GM18519 (cell line): ENCODE results near the gene RPL13.

ENCODE experiments used
- ATAC-seq: cut with Tn5 transposase; IDR thresholded peaks from one replicate; pipeline ENCODE4 v1.9.1; 2021; ENCODE audit warnings: mild to moderate bottlenecking, moderate library complexity; ENCODE audit not compliant: unreplicated experiment, low FRiP score

Gene RPL13

DNA sequence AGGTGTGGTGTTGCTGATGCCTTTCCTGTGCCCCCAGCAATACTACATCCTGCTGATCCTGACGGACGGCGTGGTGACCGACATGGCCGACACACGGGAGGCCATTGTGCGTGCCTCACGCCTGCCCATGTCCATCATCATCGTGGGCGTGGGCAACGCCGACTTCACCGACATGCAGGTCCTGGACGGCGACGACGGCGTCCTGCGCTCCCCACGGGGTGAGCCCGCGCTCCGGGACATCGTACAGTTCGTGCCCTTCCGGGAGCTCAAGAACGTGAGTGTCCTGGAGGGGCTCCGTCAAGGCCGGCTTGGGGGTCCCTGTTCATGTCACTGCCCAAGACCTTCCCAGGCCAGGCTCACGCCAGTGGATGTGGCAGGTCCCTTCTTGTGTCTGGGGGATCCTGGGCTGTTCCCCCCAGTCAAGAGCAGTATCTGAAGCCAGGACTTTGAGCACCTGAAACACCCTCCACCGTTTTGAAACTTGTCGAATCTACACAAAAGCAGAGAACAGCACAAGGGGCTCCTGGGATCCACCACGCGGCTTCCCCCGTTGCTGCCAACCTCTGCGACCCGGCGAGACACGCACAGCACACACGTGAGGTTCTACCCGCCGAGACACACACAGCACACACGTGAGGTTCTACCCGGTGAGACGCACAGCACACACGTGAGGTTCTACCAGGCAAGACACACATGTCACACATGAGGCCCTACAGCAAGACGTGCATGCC, 35.0 kb downstream of the RPL13 start:
- ATAC-seq: no peak

DNA sequence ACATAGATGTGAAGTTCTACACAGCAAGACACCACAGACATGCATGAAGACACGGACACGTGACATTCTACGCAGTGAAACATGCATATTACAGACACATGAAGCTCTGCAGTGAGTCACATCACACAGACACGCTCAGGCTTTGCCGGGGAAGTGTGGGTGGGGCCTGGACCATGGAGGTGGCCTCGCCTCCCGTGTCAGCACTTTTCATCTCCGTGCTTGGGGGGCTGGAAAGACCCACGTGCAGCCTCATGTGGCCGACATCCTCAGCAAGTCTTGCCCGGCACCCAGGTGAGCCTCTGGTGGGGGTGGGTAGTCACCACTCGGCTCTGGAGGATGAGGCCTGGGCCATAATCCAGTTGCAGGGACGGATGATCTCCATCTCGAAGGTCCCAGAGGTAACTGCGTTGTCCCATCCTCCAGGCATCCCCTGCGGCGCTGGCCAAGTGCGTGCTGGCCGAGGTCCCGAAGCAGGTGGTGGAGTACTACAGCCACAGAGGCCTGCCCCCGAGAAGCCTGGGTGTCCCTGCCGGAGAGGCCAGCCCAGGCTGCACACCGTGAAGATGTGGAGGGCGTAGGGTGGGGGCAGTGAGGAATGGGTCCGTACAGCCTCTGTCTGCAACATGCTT, 35.7 kb downstream of the RPL13 start:
- ATAC-seq: no peak

DNA sequence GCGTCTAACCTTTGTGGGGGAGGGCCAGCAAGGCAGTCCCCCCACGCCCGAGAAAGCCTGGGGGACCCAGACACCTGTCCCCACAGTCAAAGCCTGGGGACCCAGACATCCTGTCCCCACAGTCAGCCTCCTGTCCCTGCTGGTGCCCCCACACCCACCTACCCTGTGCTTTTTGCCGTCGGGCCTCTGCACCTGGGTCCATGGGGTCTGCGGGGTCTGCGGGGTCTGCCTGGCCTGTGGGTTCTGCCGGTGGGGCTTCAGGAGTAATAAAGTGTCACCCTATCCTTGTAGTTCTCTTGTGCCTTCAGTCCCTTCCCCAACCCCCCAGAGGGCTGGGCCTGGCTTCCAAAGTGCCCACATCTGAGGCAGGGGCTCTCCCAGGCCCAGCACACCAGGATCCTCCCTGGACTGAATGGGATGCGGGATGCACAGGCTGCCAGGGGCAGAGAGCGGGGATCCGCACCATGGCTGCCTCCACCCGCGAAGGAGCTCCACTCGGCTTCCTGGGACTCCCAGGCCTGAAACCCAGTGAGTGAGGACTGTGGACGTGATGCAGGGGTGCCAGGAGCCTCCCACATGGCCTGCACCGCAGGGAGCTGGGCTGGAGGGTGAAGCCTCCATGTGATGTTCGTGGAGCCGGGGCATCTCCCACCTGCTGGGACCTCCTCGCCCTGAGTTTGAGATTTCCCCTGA, 36.6 kb downstream of the RPL13 start:
- ATAC-seq: no peak

DNA sequence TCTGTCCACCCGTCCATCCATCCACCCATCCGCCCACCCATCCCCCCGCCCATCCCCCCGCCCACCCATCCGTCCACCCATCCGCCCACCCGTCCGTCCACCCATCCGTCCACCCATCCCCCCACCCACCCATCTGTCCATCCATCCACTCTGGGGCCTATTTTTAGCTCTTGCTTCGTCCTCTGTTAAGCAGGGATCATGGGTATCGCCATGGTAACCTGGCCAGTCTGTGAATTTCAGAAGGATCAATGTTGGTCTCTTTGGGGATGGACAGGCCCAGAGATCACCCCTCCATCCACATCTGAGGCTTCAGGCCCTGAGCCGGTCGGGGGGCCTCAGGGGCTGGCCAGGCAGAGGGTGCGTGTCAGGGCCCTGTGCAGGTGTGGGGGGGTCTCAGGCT, 37.7 kb downstream of the RPL13 start:
- no peak for ATAC-seq

DNA sequence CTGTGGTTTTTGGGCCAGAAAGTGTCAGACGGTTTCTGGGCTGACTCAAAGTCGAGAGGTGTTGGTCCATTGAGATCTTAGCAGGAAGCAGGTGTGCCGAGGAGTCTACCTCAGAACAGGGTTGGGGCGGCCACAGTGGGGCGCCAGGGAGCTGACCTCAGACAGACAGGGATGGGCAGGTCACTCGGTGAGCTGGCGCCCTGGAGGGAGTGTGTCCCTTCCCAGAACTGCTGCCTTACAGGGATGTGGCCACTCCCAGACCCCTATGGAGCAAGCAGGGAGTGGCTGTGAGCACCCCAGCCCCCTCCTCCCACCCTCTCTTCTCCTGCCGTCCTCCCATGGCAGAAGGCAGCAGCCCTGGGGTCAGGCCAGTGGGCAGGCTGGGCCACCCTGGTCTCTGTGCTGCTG, 39.0 kb downstream of the RPL13 start:
- ATAC-seq: no peak

DNA sequence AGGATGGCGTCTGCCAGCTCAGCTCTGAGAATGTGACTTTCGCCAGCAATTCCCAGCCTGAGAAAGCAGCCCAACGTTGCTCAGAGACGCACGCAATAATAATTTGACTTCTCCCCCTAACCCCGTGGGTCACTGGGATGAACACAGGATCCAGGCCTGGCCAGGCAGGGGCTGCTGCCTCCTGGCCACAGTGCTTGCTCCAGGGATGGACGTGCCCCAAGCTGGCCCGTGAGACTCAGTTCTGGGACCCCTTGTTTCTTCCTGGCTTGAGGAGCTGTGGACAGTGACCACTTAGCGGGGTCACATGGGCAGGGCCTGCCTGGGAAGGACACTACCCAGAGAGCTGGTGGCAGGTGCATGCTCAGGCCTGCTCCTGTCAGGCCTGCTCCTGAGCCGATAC, 39.4 kb downstream of the RPL13 start:
- no peak for ATAC-seq

DNA sequence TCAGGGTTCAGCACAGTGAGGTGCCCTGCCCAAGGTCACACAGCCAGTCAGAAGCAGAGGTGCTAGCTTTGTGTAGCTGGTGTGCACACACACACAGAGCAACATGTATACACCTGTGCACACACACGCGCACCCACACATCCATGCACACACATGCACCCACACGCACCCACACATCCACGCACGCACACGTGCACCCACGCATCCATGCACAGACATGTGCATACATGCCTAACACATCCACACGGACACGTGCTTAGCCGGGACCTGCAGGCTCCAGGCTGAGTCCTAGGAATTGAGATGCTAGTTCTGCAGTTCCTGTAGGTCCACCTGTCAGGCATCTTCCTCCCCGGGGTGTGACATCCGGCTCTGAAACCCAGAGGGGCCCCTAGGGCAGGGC, 39.9 kb downstream of the RPL13 start:
- ATAC-seq: no peak

DNA sequence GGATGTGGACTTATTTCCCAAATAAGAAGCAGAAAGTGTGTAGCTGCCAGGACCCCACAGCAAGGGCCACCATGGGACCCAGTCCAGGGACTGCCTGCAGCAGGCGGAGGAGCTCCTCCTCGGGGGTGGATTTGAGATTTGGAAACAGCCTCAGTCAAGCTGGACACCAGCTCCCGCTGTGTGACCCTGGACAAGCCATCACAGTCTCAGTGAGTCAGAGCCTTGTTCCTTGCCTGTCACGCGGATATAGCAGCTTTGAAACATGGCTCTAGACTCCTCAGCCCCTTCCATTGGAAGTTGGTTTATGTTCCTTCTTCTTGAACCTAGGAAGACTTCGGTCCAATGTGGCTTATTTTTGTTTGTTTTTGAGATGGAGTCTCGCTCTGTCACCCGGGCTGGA, 40.5 kb downstream of the RPL13 start:
- no peak for ATAC-seq

DNA sequence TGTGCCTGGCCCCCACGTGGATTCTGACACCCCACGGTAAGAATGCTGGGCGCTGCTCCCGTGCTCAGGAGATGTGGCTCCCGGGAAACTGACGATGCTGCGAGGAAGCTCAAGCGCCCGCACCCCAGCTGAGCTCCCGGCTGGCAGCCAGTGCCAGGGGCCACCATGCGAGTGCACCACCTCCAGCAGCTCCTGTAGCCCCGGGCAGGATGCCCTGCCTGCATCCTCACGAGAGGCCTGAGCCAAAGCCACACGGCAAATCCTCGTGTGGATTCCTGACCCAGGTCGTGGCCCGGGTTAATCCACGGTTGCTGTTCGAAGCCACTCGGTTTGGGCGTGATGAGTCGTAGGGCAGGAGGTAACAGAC, 41.4 kb downstream of the RPL13 start:
- no peak for ATAC-seq

DNA sequence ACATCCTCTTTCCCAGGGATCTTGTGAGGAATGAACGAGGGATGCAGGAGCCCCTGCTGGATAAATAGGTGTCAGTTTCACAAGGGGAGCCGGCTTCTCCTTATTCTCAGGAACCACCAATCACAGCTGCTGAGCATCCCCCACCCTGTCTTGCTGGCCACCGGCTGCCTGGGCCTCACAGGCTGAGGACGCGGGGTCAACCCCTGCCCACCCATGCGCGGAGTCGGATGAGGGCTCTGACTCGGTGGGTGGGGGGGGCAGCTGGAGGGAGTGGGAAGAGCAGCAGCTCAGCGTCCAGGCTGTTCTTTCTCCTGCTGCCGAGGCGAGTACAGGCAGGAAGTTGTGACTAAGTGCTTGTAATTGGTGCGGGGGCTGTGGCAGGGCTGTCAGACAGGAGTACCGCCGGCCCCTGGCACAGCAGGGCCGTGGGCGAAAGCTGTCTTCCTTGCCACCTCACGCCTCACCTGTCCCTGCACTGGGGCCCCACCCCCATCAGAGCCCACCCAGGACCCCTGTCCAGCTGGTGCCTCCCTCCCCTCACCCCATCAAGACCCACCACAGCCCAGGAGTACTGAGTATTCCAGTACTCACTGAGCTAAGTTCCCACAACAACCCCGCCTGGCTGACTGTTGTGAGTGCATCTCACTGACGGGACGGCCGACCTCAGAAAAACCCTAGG, 41.9 kb downstream of the RPL13 start:
- ATAC-seq: no peak

DNA sequence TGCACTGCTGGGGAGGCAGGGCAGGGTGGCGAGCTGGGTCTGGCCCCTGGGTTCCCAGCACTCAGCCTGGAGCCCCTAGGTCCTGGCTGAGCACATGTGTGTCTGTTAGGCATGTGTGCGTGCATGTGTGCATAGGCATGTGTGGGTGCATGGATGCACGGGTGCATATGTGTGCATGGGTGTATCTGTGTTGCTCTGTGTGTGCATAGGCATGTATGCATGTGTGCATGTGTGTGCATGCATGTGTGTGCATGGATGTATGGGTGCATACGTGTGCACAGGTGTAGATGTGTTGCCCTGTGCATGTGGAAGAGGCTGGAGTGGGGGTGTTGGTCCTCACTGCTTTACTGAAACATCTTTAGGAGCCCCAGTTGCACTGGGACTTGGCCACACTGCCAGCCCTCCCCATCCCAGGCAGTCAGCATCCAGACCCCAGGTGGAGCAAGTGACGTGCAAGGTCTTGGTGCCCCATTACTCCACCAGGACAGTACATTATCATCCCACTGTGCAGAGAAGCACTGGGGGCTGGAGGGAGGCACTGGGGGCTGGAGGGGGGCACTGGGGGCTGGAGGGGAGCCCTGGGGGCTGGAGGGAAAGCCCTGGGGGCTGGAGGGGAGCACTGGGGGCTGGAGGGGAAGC, 42.6 kb downstream of the RPL13 start:
- no peak for ATAC-seq

DNA sequence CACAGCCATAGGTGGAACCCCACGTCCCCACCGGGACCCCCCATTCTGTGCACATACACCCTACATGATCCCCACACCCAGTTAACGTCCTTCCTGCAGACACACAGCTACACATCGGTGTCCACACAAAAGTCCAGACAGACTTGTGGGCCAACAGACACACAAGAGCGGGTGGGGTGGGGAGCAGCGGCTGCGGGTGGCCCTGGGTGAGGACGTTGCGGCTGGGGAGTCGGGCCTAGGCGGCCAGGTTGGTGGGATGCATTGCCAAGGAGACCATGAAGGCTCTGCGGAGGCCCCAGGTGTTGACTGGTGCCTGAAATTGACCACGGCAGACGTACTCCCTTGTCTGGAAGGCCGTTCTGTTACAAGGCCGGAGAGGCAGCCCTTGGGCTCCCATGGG, 44.3 kb downstream of the RPL13 start:
- no peak for ATAC-seq

DNA sequence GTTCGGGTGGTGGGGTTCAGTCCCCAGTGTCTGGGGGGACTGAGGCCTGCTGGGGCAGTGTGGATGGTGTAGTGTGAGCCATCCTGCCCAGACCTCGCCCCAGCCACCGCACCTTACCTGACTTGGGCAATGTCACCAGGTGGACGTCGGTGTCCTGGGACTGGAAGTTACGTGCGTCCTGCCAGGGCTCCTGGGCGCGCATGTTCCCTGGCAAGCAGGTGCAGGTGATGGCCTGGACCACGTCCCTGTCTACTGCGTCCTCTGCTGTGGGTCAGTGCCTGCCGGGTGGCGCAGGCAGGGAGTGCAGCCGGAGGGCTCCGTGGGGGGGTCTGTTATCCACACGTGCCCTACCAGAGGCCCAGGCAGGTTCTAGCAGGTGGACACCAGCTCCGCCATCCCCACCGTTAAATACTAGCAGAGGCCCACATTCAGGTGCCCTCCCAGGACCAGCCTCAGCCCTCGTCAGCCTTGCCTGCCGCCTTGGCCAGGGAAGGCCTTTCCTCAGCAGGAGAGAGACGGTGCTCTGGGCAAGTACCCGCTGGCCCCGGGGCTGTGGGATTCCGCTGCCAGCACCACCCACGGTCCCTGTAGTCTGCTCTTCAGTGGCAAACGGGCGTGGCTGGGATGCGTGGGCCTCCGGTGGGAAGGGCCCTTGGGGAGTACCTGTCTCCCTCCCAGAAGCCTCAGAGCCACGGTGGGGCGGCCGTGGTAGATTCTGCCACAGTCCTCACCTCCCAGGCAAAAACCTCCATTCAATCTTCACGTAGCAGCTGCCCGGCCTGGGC, 44.9 kb downstream of the RPL13 start:
- no peak for ATAC-seq

DNA sequence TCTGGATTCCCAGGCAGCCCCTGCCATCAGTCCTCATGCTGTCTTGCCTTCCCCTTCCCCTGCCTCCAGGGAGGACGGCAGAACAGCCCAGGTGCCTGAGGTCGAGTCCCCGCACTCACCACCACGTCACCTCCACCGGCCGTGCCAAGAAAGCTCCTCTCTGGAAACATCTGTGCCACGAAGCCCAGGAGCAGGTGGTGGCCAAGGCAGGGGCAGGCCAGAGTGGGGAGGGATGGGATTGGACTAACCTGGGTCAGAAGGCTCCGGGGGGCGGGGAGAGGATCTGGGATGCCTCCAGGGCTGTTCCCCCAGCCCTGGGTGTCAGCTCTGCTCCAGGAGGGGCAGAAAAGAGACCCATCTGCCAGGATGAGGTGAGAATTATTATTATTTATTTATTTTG, 45.5 kb downstream of the RPL13 start:
- no peak for ATAC-seq

DNA sequence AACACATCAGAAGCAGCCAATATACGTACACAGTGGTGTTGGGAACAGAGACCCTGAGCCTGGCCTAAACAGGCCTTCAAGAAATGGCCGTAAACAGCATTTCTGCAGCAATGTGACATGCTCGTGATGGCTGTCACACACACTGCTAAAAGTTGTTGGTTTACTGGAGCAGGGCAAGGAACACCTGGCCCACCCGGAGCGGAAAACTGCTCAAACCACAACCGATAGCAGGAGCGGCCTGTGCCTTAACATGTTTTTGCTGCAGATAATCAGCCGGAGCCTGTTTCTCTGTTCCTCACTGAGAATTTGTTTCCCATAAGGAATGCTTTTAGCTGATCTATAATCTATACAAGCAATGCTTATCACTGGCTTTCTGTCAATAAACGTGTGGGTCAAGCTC, 47.0 kb downstream of the RPL13 start:
- no peak for ATAC-seq

DNA sequence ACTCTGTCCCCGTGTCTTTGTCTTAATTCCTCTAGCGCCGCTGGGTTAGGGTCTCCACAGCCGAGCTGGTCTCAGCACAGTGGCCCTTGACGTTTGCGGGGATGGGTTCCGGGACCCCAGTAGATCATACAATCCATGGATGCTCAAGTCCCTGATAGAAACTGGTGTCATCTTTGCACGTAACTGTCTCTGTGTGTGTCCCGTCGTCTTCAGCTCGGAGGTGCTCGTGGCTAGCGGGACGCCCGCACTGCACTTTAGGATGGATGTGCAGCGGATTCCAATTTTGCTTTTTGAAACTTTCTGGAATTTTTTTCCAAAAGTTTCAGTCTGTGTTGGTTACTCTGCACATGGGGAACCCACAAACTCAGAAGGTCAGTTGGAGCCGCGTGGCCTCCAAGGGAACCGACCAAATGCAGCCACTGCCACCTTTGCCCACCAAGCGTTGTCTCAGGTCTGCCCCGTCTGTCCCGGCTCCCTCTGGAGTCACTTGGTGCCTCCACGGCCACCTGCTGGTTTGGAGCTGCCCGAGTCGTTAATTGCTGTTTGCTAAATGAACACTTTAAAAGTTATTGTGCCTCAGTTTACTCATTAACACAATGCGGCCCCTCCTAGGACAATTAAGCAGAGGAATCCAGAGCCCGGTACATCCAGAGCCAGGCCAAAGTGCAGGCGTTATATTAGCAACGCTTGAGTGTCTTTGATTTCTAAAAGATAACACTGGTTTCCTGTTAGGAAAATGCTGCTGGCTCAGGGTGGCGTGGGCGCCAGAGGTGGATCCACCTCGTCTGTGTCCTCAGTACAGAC, 47.7 kb downstream of the RPL13 start:
- ATAC-seq: no peak

DNA sequence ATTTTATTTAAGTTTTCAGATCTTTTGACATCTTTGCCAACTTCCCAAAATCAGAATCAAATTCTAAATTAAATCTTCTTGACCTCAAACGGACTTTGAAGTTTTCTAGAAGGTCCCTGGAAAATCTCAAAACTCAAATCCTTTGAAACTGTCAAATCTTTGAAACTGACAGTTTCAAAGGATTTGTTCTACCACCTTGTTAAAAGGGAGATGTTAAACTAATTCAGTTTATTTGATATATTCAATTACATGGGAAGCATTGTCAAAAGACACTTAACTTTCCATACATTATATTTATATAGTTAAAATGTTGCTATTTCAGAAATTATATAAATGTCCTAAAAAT, 49.6 kb downstream of the RPL13 start:
- ATAC-seq: no peak

DNA sequence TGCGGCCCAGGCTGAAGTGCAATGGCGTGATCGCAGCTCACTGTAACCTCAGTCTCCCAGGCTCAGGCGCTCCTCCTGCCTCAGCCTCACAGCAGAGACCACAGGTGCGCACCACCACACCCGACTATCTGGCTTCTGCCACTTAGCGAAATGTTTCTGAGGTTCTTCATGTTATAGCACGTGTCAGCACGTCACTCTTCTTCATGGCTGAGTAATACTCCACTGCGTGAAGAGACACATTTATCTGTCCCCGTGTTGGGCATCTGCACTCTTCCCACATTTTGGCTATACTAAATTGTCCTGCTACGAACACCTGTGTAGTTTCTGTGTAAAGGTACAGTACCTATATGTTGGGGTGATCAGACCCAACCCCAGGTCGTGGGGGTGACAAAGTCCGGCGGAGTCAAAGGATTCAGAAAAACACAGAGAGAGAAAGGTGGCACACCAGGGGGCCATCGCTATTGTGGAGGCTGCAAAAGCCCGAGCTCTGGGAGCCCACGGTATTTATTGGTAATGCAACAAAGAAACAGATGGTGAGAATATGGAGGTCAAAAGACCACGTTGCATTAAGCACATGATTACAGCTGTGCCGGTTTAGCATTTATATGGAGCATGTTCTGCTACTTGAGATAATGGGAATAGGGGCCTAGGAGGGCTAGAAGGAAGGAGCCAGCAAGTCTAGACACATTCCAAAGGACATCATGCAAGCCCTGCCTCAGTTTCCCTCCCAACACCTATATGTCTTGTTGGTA, 52.1 kb downstream of the RPL13 start:
- no peak for ATAC-seq
